DMS114 treated with DMSO at 0.1 percent for 48 hours (cell line): ENCODE measurements around the gene TRIM24.
"Not testable (repeated sequence)": the region's sequence is repeated elsewhere in the genome, so short reads cannot be mapped to it uniquely, and the experiment has no call there.

Experiments
- DNase-seq: peaks from one replicate; lab custom pipeline; 2025; ENCODE audit not compliant: unreplicated experiment; lab: John Stamatoyannopoulos, UW

Gene TRIM24

DNA sequence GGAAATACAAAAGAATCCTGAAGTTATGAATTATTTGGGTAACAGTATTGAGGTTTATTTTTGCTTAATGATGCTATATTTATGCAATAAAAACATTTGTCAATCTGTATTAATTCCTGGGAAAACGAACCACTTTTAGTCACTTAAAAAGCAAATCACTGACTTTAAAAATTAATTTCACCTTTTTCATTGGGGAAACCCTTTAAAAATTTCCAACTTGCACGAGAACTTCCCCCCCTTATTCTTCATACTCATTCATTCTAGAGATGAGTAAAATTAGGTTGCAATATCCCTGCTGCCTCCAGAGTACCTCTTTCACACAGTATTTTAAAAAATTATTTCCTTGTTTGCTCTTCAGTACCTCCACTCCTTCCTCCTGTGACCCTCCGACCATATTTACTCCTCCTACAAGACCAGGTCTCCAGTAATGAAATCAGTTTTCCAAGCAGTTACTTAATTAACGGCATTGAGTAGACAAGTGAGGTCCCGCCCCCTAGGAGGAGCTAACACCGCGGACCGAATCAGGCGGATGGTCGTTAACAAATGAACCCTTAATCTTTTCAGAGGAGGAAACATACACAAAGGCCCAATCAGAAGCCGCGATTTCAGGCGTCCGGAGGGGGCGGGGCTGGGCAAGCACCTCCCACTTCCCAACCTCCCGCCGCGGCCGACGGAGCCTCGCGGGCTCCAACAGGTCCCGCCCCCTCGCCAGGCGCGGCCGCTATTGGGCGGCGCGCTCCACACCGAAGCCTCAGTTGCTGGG lies 465 bp upstream of the TRIM24 start:
- peak; percentile 94 for DNase-seq

DNA sequence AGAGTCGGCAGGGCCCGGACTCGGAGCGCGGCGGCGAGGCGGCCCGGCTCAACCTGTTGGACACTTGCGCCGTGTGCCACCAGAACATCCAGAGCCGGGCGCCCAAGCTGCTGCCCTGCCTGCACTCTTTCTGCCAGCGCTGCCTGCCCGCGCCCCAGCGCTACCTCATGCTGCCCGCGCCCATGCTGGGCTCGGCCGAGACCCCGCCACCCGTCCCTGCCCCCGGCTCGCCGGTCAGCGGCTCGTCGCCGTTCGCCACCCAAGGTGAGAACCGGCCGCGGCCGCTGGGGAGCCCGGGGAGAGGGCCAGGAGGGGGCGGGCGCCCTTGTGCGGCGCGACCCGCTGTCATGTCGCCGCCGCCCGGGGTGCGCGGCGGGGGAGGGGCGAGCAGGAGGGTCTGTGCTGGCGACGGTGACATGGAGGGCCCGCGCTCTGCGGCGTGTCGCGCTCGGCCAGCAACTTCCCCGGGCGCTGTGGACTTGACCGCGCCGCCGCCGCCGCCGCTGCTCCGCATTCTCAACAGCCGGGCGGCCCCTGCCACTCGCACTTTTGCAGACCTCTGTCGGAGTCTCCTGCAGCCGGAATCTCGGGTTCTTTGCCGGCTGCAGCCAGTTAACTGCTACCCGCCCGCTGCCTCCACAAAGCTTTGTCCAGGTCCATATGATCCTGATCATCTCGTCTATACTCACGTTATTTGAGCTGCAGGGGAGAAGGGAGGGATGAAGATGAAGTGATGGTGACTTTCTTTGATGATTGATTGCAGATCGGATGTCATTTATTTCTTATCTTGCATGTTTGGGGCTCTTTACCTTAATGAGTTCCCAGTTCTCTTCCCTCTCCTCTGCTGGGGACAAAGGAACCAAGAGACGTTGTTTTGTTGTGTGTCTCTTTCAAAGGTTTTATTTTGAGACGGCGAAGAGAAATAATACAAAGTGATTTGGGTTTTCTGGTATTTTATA lies 869 bp downstream of the TRIM24 start:
- peak; percentile 18 for DNase-seq

GRCh38 chr7:138463291-138463618 lies 3.2 kb downstream of the TRIM24 start:
- DNase-seq, result not testable (repeated sequence)

GRCh38 chr7:138465046-138465445 lies 5.0 kb downstream of the TRIM24 start:
- DNase-seq, result no peak

GRCh38 chr7:138466069-138466756 lies 6.2 kb downstream of the TRIM24 start:
- not testable (repeated sequence) for DNase-seq

DNA sequence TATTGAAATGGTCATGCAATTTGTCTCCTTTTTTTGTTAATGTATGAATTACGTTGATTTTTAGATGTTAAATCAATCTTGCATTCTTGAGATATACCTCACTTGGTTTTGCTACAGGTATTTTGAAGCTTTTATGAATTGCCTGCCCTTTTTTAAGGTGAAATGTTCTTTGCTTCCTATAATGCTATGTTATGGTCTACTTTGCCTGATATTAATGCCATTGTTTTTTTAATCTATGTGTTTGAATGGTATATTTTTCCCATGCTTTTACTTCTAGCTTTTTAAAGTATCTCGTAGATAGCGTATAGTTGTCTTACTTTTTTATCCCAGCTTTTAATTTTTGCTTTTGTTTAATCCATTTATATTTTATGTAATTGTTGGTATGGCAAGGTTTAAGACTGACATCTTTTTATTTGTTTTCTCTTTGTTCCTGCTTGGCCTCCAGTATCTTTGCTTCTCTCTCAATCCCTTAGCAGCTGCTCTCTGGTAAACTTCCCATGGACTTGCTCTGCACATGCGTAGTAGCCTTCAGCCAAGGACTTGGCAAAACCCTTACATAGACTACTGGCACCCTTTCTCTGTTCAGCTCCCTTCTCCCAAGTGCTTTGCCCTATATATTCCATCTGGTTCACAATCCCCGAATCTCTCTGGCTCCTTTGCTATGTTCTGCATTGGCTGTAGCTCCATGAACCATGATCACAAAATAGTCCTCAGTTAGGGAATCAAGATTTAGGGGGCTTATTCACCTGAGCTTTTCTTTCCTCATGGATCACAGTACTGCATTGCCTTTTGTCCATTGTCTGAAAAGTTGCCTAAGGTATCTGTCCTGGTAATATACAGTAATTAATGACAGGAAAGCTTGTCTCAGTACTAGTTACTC lies 8.4 kb downstream of the TRIM24 start:
- no peak for DNase-seq

DNA sequence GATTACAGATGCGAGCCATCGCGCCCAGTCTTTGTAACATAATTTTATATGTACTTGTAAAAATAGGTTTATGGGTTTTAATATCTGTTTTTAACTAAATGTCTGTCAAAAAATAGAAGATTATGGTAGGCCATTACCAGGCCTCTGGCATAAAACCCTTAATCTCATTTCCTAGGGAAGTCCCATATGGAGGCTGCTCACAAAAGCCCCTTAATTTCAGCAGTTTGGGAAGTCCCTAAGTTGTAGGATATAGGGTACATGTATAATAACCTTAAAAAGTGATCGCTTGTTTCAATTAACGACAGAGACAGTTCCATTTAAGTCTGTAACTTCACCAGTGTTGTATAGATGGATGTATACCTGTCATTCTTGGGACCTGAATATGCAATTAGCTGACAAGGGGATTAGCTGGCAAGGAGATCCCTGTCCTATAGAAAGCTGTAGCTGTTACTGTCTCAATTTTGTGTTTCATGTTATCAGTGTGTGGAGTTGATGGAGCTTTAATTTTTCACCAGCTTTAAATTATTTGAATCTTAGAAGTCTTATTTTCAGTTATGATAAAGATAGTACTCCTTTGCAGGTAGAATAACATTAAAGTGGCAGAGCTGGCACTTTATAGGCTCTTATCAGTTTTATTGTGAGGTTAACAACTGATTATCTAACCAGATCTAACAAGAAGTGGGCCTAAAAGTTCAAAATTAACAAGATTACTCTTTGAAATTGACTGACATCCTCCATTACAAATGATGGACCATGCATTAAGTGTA lies 10.5 kb downstream of the TRIM24 start:
- DNase-seq, result no peak

- no peak for DNase-seq
These were observed 12.4 kb downstream of the TRIM24 start for GRCh38 chr7:138472292-138473079.

- no peak for DNase-seq
These were observed 15.3 kb downstream of the TRIM24 start for GRCh38 chr7:138475377-138475776.

GRCh38 chr7:138477081-138477578 lies 17.1 kb downstream of the TRIM24 start:
- DNase-seq, result no peak

- DNase-seq, result no peak
These were observed 17.5 kb downstream of the TRIM24 start for GRCh38 chr7:138477581-138477980.

GRCh38 chr7:138478499-138478908 lies 18.4 kb downstream of the TRIM24 start:
- DNase-seq, result no peak

DNA sequence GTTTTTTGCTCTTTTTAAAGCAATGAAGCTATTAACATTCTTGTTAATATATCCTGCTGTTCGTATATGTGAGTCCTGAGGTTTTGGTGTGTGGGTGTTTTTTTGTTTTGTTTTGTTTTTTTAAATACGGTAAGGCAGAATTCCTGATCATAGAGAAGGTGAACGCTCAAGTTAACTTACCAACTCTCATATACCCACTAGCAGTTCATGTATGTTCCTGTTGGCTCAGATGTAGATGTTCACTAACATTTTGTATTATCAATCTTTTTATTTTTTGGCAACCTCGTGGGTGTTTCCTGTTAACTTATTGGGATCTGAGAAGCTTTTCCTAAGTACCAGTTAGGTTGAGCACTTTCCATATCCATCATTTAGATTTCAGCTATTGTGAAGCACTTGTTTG lies 20.5 kb downstream of the TRIM24 start:
- DNase-seq, result no peak

- DNase-seq, result no peak
These were observed 21.7 kb downstream of the TRIM24 start for GRCh38 chr7:138481447-138482380.

DNA sequence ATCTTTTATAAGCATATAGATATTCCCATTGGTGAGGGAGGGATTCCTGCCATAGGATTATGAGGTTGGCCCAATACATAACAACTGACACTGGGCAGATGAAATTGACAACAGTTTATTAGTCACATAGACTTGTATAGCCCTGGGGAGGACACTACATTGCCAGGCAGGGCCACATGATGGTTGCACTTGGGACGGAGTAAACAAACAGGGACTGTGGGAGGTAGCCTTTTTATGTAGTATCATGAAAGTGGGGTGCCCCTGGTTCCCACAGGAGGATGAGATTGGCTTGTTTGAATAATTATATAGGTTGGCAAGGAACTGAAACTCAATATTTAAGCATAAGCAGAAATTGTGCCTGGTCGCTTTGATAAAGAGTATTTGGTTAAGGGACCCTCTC lies 23.5 kb downstream of the TRIM24 start:
- no peak for DNase-seq

DNA sequence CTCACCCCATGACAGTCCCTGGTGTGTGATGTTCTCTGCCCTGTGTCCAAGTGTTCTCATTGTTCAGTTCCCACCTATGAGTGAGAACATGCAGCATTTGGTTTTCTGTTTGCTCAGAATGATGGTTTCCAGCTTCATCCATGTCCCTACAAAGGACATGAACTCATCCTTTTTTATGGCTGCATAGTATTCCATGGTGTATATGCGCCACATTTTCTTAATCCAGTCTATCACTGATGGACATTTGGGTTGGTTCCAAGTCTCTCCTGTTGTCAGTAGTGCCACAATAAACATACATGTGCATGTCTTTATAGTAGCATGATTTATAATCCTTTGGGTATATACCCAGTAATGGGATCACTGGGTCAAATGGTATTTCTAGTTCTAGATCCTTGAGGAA lies 25.4 kb downstream of the TRIM24 start:
- not testable (repeated sequence) for DNase-seq

DNA sequence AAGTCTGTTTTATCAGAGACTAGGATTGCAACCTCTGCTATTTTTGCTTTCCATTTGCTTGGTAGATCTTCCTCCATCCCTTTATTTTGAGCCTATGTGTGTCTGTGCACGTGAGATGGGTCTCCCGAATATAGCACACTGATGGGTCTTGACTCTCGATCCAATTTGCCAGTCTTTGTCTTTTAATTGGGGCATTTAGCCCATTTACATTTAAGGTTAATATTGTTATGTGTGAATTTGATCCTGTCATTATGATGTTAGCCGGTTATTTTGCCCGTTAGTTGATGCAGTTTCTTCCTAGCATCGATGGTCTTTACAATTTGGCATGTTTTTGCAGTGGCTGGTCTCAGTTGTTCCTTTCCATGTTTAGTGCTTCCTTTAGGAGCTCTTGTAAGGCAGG lies 29.1 kb downstream of the TRIM24 start:
- DNase-seq, result not testable (repeated sequence)
